Prostate gland (tissue), 2 donors: ENCODE measurements around the gene SHISA8.

Experiments used
- CTCF ChIP-seq, 4 experiments: fragments of 200-600 bp in 2 of 4; fragments of 450-650 bp in 2 of 4; sonication (generic) in 2 of 4; IDR thresholded peaks; 1 replicate in 3 of 4; 2 replicates in 1 of 4; pipeline ENCODE4 v1.5.1; 2016 to 2019; ENCODE audit warnings: antibody characterized with exemption in 4 of 4, mild to moderate bottlenecking in 2 of 4, moderate library complexity in 2 of 4
- POLR2A ChIP-seq: fragments of 450-650 bp; IDR thresholded peaks from one replicate; pipeline ENCODE4 v1.6.1; 2016; ENCODE audit warnings: antibody characterized with exemption, mild to moderate bottlenecking
- POLR2AphosphoS5 ChIP-seq: sonication (generic); formaldehyde crosslinking; IDR thresholded peaks from one replicate; pipeline ENCODE4 v1.6.1; 2017; ENCODE audit warnings: antibody characterized with exemption

- TF ChIP-seq CTCF (IDR thresholded peaks at IDR 0.05) (no peak), POLR2AphosphoS5 (no peak), POLR2A (no peak)
Measured at GRCh38 chr22:41863472-41863871, 51.4 kb downstream of the SHISA8 start.
